Kasumi-1 (cell line): ENCODE results near the gene HIP1.
"Not testable (repeated sequence)": the region's sequence is repeated elsewhere in the genome, so short reads cannot be mapped to it uniquely, and the experiment has no call there.

ENCODE experiments used
- DNase-seq, 2 experiments: peaks; one replicate each; lab custom pipeline; 2025; lab: John Stamatoyannopoulos, UW

The HIP1 gene

DNA sequence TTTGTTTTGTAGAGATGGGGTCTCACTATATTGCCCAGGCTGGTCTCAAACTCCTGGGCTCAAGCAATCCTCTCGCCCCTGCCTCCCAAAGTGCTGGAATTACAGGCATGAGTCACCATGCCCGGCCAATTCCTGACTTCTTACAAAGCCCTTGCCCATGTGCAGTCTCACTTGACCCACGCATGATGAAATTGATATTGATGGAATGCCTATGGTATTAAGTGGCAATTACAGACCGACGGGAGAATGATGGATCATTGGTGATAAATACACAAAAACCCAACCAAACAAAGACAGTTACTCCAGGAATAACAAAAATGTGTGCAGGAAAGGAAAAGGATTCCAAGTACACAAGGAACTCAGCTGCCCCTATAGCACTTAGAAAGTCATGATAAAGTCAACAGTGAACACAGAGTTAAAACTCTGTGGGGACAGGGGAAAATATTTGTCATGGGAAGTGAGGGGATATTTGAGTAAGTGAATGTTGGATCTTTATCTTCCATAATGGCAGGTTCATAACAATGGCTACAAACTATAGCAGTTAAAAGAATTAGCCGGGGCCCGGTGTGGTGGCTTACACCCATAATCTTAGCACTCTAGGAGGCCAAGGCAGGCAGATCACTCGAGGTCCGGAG lies 21.6 kb downstream of the HIP1 start:
- no peak for DNase-seq

GRCh38 chr7:75715864-75716263 lies 22.9 kb downstream of the HIP1 start:
- DNase-seq = no peak

DNA sequence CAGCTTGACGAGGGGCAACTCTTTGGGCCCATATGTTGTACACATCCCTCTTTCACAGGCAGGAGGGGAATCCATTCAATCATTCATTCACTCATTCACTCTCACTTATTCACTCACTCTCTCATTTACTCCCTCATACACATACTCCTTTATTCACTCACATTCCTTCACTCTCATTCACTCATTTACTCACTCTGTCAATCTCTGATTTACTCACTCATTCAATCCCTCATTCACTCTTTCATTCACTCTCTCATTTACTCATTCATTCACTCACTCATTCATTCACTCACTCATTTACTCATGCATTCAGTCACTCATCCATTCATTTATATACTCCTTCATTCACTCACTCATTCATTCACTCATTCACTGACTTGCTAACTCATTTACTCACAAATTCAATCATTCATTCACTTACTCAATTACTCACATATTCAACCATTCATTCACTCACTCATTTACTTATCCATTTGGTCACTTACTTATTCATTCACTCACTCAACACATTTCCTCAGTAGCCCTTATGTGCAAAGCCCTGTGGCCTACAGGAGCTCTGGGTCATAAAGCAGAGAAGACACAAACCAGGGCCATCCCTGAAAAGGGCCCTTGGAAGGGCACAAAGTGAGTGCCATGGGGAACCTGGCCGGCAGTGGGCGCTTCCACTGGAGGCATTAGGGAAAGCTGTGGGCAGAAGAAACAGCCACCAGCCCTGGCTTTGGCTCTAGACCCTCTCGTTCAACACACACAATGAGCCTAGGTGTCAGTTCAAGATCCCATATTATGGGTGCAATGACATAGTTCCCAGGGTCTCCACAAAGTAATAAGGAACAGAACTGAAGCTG lies 26.0 kb downstream of the HIP1 start:
- DNase-seq = no peak

- DNase-seq = peak; percentile 69 to 73
Observed at GRCh38 chr7:75711656-75712514, 26.9 kb downstream of the HIP1 start.

GRCh38 chr7:75711076-75711475 lies 27.7 kb downstream of the HIP1 start:
- DNase-seq = no peak

GRCh38 chr7:75704928-75705327 lies 33.8 kb downstream of the HIP1 start:
- no peak for DNase-seq

DNA sequence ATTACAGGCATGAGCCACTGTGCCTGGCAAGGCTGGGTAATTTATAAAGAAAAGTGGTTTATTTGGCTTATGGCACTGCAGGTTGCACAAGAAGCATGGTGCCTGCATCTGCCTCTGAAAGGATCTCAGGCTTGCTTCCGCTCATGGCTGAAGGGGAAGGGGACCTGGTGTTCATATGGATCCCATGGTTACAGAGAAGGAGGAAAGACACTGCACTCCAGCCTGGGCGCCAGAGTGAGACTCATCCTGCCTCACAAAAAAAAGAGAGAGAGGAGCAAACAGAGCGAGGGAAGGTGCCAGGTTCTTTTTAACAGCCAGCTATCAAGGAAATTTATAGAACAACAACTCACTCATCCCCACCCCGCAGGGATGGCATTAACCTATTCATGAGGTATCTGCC lies 36.2 kb downstream of the HIP1 start:
- no peak for DNase-seq

DNA sequence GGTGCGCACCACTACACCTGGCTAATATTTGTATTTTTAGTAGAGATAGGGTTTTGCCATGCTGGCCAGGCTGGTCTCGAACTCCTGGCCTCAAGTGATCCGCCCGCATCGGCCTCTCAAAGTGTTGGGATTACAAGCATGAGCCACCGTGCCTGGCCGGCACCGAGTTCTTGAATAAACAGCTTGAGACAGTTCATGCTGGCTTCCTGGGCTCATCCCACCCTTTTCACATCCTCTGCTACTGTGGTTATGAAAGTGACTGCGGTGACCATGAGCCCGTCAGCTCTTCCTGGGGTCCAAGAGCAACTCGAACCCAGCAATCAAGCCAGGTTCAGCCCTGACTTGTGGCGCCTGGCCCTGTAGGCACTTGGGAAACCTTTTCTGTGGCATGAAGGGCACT lies 38.7 kb downstream of the HIP1 start:
- no peak for DNase-seq

- DNase-seq = peak in 1 of 2 experiments; percentile 4
Observed at GRCh38 chr7:75698358-75698757, 40.4 kb downstream of the HIP1 start.

DNA sequence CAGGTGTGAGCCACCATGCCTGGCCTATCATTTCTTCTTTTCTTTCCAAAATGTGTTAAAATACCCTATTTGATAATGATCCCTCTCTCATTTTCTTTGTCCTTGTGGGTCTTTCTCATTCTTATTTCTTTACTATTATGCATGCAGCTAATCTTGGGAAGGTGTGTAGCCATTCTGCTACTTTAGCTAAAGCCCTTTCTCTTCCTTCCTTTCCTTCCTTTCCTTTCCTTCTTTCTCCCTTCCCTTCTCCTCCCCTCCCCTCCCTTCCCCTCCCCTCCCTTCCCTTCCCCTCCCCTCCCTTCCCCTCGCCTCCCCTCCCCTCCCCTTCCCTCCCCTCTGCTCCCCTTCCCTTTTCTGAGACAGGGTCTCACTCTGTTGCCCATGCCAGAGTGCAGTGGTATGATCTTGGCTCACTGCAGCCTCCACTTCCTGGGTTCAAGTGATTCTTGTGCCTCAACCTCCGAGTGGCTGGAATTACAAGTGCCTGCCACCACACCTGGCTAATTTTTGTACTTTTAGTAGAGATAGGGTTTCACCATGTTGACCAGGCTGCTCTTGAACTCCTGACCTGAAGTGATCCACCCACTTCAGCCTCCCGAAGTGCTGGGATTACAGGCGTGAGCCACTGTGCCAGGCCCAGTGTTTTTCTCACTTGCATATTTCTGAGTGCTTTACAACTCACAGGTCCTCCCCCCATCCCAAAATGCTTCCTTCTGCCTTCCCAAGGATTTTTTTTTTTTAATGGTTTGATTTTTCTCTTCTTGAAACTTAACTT lies 42.3 kb downstream of the HIP1 start:
- no peak for DNase-seq

DNA sequence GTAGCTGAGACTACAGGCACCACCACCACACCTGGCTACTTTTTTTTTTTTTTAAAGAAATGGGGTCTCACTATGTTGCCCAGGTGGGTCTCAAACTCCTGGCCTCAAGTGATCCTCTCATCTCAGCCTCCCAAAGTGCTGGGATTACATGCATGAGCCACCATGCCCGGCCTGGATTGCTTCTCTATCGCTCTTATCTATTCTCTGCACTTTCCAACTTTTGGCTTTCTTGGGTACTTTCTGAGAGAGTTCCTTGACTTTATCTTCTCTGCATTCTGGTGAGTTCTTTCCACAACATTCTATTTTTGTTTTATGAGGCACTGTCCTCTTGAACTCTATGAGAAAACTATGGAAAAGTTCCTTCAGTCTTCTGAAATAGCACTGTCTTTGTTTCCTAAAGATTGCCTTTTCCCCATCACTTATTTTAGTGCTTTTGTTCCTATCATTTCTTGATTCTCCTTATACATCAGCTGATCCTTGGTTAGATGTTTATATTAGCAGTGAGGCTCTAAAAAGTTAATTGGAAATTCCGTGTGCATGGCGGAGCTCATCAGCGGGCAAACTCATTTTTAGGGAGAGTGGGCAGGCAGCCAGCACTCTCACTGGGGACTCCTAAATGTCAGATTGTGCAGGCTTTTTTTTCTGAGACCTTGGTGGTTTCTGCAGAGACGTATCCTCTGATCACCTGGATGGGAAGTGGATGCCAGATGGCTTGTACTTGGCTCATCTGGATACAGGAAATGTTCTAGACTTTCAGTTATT lies 43.9 kb downstream of the HIP1 start:
- no peak for DNase-seq

DNA sequence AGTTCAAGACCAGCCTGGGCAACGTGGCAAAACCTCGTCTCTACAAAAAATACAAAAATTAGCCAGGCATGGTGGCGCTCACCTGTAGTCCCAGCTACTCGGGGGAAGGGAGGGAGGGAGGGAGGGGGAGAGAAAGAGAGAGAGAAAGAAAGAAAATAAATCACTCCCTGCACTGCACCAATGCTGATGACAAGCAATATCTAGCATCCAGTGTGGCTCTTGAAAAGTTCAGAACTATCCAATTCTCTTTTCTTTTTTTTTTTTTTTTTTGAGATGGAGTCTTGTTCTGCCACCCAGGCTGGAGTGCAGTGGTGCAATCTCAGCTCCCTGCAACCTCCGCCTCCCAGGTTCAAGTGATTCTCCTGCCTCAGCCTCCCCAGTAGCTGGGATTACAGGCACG lies 45.1 kb downstream of the HIP1 start:
- DNase-seq = not testable (repeated sequence)

- DNase-seq = no peak
Observed at GRCh38 chr7:75691793-75692543, 46.8 kb downstream of the HIP1 start.

DNA sequence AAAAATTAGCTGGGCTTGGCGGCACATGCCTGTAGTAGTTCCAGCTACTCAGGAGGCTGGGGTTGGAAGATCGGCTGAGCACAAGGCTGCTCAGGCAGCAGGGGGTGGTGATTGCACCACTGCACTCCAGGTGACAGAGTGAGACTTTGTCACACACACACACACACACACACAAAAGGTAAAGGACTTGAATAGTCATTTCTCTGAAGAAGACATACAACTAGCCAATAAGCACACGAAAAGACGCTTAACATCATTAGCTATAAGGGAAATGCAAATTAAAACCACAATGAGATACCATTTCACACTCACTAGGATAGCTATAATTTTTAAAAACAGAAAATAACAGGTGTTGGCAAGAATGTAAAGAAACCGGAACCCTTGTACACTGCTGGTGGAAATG lies 48.6 kb downstream of the HIP1 start:
- no peak for DNase-seq

- no peak for DNase-seq
Observed at GRCh38 chr7:75689246-75690099, 49.3 kb downstream of the HIP1 start.

DNA sequence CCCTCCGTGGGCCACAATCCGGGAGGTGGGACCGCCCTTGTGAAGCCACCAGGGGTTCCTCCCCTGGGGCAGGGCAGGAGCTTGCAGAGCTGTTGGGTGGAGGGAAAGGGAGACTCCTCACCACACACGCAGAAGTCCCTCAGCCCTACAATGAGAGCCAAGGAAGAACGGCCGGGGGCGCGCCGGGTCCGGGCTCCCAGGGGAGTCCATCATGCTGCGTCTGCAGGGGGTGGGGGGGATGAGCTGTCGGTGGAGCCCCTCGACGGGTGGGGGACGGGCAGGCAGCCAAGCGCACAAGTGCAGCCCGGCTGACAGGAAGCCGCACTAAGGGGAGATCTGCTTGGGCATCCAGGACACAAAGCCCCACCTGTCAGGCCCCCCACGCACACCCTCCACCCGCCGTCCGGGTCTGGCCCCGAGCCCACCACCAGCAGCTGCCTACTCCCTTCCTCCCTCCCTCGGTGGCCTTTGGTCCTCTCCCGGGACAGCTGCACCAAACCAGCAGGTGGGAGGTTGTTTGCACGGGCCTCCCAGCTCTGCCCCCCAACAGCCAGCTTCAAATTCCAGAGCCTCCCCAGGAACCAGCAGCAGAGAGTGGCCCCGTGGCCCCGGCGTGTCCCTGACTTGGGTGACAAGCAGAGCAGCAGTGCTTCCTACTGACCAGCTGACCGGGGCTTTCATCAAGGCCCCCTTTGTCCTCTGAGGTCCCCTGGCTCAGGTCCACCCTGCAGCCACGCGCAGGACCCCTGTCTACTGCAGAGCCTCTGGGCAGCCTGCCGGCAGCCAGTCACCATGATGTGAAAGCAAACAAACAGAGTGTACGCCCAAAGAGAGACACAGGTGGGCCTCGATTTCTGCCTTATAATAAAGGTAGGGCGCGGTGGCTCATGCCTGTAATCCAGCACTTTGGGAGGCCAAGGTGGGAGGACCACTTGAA lies 50.3 kb downstream of the HIP1 start:
- DNase-seq = no peak

- no peak for DNase-seq
Observed at GRCh38 chr7:75687246-75688088, 51.3 kb downstream of the HIP1 start.
